ENCODE measurements around the gene NELL1.

DNA sequence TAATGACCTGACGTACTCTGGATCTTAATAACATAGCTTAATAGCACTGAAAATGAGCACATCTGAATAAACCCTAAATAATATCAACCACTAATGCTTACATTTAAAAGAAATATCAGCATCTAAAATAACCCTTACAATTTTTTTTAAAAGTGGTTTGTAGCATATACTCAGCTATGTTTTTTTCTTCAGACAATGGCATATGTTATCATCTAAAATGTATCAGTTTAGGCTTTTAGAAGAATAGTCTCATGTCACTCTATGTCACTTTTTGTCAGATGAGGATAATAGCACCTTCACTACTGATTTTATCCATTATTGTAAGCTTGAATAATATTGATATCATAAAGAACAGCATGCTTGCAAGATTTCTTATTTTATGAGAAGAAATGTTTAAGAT is 868.6 kb downstream of the NELL1 start:
- TF ChIP-seq, protein P1, sequence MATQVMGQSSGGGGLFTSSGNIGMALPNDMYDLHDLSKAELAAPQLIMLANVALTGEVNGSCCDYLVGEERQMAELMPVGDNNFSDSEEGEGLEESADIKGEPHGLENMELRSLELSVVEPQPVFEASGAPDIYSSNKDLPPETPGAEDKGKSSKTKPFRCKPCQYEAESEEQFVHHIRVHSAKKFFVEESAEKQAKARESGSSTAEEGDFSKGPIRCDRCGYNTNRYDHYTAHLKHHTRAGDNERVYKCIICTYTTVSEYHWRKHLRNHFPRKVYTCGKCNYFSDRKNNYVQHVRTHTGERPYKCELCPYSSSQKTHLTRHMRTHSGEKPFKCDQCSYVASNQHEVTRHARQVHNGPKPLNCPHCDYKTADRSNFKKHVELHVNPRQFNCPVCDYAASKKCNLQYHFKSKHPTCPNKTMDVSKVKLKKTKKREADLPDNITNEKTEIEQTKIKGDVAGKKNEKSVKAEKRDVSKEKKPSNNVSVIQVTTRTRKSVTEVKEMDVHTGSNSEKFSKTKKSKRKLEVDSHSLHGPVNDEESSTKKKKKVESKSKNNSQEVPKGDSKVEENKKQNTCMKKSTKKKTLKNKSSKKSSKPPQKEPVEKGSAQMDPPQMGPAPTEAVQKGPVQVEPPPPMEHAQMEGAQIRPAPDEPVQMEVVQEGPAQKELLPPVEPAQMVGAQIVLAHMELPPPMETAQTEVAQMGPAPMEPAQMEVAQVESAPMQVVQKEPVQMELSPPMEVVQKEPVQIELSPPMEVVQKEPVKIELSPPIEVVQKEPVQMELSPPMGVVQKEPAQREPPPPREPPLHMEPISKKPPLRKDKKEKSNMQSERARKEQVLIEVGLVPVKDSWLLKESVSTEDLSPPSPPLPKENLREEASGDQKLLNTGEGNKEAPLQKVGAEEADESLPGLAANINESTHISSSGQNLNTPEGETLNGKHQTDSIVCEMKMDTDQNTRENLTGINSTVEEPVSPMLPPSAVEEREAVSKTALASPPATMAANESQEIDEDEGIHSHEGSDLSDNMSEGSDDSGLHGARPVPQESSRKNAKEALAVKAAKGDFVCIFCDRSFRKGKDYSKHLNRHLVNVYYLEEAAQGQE (IDR thresholded peaks at IDR 0.05; ENCODE audit: insufficient read depth in 1 of 2, low read depth in 2 of 2, low read length in 1 of 2): no peak
- TF ChIP-seq POLR2AphosphoS5 (IDR thresholded peaks at IDR 0.05; ENCODE audit: low read depth, low read length) (no peak), SIN3A (IDR thresholded peaks at IDR 0.05; ENCODE audit: borderline replicate concordance, insufficient read depth, low read depth, low read length) (no peak)
